ENCODE data around the gene LRRFIP1.
"Not testable (repeated sequence)": the region's sequence is repeated elsewhere in the genome, so short reads cannot be mapped to it uniquely, and the experiment has no call there.

Gene LRRFIP1

DNA sequence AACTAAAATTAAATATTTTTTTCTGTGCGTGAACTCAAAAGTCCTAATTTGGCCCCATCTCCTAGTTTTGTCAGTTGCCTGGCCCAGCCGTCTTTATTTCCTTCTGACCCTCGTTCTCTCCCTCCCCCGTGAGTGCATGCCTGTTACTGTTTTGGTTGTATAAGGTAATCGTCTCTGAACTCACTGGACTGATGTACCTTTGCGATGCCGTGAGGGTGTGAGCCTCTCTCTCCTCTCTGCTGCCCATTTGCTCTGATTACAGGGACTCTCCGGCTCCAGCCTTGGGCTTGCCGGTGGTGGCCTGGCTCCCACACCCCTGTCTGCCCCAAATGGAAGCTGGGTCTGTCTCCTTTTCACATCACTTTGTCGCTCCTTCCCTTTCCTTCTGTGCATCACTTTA lies 104.7 kb downstream of the LRRFIP1 start:
- DNase-seq = no peak

DNA sequence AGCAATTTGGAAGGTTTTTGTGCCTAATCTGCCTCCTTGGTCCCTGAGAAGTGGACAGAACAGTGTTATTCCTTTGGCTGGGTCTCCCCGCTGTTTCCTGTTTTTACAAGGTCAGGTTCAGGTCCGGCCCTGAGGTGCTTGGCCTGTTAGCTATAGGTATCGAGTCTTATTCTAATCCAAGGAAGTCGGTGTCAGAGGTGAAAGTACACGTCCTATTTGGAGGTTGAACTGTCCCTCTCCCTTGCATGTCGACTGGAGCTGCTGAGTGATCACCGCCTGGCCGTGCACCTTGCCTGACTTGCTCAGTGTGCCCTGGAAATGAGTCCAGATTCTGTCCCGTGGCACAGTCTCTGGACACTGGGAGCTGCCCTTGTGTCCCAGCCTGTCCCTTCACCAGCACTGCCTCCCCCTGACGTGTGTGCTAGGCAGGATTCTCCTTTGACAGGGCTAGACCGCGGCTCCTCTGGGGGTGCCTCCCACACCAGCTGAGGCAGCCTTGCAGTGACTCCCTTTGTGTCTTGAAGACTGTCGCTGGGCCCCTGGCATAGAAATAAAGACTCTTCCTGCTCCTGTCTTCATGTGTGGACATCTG lies 105.5 kb downstream of the LRRFIP1 start:
- no peak for DNase-seq

DNA sequence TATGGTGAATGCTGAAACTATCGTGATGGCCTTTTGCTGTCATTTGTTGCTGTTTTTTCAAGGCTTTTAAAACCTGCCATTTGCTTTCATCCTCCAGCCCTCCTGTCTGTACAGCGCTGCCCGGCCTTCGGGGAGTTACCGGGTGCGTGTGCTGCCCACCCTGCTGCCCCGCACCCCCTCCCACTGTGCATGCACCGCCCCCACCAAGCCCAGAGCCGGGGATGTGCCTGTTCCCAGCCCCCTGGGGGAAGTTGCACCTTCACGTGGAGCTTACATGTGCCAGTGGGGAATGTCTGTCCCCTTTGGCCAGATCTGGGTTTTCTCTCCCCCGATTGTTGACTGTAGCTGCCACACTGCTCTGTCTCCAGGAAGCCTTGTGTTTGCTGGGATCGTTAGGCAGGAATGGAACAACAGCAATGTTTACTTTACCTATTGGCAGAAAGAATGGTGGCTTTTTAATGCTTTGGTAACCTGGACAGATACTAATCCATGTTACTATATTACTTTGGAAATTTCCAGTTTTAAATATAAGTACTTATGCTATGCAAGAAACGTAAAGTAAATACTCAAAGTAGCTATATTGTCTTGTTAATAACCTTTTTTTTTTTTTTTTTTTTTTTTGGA lies 106.4 kb downstream of the LRRFIP1 start:
- DNase-seq = peak; percentile 45

DNA sequence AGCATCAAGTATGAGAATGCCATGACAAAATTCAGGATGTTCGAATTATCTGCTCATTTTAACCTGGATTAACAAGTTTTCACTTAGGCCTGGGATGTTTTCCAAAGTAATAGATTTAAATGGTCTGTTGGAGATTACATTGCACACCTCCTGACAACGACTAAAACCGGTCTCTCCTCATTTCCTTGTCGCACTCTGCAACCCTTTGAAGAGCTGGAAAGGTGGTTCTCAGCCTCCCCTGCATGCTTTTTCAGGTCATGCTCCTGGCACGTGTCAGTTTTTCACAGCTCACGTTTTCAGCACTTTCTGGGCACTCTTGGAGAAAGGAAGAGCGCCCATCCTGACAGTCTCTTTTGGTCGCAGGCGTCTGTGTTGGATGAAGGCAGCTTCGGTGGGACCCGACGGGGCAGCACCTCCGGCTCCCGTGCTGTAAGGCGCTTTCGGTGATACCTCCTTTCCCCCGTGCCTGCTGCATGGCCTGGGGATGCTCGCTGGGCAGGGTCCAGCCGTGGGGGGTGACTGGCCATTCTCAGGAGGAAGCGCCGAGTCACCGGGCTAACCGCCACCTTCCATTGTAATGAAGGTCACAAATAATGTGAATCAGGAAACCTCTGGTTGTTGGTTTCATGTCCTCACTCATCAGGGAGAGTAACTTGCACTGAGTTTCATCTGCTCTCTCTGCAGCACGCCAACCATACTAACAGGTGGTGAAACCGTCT lies 107.7 kb downstream of the LRRFIP1 start:
- no peak for DNase-seq

DNA sequence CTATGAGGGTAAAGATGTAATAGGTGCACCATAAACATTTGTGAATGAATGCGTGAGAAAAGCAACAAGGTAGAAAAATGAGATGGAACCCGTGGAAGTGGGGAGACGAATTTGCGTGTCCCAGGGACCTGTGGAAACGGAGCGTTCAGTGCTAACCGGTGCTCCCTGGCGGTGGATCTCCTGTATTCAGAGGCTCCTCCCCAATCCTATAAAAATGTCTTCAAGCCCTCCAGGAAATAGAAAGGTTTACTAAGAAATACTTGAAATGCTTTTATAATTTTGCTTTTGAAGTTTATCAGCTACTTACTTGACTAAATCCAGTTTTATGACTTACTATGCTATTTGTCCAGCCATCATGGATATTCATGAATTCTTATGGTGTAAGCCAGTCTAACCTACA lies 108.4 kb downstream of the LRRFIP1 start:
- DNase-seq = no peak

DNA sequence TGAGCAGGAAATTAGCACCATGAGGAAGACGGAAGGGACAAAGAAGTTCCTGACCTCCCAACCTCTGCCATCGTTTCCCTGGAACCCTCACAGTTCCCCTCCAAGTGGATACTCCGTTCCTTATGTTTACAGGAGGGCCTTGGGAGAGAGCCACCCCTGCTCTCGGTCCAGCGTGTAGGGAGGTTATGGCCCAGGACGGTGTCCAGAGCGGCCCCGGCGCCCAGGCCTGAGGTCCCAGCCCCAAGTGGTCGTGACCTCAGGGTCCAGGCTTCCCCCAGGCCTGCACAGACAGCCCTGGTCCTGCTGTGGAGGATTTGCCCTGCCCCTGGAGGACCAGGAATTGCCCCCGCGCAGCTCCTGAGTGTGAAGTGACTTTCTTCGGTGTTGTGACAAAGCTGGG lies 109.4 kb downstream of the LRRFIP1 start:
- DNase-seq = no peak

DNA sequence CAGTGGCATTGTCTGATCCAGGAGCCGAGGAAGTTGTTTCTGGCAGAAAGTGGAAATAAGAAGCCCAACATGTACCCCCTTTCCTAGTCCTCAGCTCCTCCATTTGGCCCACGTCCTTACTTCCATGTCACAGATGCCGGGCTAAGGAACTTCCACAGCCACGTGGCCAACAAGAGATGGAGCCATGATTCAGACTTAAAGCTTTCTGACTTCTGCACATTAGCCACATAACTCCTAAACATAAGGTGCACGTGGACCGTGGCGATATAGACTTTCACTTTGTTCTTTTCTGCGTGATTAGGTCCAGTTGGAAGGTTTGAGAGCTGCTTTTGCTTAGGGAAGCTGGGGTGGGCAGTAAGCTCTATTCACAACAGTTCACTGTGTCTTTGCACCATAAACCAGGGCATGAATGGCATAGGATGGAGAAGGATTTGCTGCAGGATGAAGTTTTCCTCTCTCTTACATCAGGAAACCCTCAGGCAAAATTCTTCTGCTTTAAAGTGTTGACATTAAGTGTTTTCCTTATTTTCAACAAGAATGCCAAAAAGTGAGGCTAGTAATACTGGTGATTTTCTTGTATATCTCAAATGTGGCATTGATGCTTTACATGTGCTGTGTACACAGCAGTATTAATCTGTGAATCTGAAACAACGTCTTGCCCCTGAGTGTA lies 109.9 kb downstream of the LRRFIP1 start:
- DNase-seq = no peak

DNA sequence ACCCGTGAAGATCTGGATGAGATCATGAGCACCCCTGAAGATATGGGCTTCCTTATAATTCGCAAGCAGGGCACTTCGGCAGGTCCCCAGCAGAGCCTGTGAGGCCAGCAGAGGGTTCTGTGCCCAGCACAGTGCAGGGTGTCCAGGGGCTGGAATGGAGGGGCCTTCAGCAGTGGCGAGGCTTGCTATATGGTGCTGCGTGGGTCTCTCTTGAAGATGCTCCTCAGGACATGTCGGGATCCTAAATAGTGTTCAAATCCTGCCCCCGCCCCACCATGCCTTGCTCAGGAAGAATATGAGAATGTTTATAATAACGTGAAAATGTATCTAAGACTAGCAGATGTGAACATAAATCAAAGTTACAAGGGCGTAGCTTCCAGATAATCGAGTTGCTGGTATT lies 110.9 kb downstream of the LRRFIP1 start:
- no peak for DNase-seq

DNA sequence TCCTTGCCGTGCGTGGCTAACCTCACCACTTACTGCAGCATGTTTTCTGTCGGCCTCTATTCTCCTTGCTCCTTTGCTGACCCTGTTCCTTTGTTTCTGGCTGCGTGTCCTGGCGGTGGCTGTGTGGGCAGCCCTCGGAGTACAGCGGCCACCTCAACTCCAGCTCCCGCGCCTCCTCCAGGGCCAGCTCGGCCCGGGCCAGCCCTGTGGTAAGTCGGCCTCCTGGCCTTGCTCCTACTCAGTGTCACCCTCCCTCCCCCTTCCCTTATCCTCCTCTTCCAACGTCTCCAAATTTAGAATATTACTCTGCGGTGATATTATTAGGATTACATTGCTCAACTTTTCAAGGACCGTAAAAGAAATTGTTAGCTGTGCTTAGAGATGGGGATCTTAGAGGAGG lies 111.7 kb downstream of the LRRFIP1 start:
- DNase-seq = no peak

DNA sequence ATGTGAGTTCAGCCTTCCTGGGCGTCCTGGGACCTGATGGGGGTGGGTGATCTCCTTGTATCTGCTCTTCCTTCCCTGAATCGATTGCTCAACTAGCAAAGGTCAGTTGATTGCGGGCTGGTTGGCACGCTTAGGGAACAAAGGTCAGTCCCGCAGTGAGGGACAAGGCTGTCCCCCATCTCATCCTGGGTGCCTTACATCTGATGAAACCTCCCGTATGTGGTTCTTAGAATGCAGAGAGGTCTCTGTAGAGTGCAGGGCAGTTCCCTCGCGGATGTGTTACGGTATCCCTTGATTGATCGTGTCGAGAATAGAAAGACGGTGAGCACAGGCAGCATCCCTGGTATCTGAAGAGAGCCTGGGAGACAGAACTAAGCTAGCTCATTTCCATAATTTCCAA lies 114.8 kb downstream of the LRRFIP1 start:
- DNase-seq = no peak

DNA sequence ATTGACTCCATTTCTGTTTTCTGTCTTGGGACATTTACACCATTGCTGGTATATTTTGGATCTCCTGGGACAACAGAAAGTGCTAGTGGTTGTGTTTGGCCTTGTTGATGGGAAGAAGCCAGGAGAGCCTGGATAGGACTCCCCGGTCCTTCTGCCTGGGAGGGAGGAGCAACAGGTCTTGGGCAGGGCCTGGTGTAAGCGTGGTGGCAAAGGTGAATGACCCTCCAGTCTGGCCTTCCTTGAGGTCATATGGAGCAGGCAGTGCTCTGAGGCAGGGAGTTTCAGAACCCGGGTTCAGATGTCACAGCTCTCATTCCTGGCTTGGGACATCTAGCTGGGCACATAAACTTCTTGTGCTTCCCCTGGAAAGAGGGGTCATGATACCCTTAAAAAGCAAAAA lies 115.2 kb downstream of the LRRFIP1 start:
- no peak for DNase-seq

DNA sequence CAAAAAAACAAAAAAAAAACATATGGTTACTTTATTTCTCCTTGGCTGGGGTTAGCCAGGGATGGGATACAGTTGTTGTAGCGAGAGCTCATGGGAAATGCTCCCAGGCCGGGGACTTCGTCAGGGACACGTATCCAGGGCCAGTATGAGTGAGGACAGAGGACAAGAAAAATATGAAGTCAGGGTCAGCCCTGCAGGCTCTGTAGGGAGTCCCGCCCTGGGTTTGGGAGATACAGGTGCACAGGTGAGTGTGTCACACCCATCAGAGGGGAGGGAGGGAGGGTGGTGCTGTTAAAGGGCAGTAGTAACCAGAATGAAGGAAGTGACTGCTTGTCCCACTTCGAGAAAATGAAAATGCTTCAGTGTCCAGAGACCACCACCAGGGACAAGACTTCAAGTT lies 115.6 kb downstream of the LRRFIP1 start:
- DNase-seq = no peak

DNA sequence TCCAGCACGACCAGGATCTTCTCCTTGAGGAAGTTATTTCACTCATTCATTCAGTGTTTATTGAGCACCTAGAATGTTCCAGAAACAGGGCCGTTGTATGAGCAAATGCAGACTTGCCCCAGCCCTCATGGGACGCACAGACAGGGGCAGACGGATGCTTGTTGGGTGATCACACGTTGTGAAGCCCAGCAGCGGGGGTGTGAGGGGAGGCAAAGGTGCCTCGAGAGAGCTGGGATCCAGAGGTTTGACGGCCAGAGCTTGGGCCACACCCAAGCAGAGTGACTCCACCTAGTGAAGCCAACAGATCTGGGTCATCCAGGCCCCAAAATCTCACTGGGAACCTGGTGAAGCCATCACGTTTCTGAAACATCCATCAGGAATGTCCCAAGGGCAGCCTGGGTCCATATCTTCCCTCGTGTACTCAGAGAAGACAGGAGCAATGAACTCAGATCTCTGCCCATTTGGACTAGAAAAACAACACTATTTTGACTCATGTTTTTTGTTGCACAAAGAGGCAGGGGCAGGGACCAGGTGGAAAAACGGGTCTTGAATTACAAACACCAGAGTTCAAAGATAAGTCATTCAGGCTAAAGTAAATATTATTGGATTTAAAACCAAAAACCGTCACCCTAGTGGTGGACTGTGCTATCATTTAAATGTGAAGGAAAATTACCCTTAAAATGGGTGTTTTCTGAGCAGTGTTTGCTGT lies 116.3 kb downstream of the LRRFIP1 start:
- no peak for DNase-seq

DNA sequence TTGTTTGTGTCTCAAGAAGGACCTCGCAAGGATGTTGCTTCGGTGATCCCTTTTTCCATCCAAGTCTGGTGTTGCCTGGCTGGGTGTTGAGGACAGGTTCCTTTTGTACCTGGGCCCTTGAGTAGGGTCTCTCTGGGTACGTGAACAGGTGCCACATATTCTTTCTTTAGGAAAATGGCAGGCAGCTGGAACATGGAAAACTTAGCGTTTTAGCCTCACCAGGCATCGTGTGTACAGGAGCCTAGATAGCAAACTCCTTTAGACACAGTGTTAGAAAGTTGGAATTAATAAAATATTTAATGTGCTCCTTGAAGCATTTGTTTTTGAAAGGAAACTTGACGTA lies 116.9 kb downstream of the LRRFIP1 start:
- DNase-seq = no peak

DNA sequence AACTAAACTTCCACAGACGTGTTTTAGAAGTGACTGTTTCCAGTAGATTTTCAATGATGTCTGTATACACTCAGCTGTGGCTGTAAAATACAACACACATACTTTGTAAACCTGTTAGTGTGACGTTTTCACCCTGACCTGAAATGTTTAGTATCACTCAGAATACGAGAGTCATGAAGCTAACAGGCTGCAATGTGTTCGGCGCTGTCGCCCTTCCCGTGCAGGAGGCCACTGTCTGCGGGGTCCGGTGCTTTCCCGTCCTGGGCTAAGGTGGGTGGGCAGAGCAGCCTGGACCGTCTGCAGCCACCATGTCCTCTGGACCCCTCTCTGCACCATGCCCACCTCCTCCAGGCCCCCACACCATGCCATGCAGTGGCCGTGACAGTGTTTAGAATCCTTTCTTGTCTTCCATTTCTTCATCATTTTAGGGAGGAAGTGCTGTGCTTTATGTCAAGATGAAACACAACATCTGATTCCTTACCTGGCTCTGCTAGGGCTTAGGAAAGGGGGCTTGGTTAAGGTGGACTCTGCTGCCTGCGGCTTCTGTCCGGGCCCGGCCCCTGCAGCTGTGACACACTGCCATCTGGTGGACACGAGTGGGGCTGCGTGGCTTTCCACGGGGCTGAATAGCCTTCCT lies 117.3 kb downstream of the LRRFIP1 start:
- DNase-seq = peak; percentile 64

DNA sequence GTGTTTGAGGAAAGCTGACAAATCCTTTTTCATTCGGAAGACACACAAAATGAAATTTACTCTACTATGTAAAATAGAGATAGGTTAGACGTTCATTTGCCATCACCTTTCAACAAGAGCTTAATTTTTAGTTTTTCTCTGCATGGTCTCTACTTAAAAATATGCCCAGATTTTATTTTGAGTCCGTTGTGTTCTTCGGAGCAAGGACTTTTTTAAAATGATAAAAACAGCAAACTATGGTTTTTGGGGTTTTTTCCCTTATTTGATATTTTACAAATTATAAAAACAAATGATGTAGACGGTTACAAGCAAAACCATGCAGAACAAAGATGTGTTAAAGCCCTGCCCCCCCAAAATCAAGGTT lies 117.8 kb downstream of the LRRFIP1 start:
- no peak for DNase-seq

DNA sequence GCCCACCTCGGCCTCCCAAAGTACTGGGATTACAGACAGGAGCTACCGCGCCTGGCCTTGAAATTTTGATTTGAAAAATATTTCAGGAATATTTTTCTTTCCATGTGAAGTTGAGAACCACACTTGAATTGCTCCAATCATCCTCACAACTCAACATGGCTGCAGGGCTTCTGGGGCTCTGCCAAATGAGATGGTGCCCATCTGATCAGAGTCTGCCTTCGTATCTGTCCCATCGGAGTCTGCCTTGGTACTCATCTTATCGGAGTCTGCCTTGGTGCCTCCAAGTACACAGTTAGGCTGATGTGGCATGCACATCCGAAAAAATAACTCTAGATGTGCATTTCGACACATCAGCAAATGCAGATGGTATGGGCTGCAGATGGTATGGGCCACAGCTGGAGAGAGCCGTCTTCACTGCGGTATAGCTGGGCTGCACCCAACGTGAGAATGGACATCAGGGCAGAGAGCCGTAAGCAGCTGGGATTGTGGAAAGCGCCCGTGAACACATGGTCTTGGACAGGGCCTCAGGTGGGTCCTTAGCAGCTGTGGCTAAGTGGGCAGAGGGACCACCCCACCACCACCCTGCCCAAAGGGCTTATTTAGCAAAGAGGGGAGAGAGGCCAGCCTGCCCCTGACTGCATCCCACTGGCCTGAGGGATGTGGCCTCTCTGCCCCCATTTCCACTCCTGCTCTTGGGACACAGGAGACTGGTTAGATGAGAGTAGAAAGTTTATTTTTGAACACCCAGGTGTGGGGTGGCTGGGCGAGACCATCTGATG lies 119.1 kb downstream of the LRRFIP1 start:
- DNase-seq = no peak

DNA sequence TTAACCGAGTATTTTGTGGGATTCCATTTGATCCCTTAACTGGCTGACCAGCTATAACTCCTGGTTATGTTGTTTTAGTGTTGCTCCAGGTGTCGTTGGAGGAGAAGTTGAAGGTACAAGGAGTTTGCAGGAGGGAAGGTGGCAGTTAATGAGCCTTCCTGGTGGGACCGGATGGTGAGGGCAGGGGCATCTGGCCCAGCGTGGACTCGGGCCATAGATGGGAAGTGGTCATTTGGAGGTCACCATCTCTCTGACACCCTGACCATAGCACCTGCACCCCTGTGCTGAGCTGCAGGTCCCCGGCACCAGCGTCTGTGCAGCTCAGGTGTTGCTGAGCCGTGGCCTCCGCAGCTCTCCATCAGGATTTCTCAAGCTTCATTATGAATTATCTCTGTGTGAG lies 119.8 kb downstream of the LRRFIP1 start:
- no peak for DNase-seq

DNA sequence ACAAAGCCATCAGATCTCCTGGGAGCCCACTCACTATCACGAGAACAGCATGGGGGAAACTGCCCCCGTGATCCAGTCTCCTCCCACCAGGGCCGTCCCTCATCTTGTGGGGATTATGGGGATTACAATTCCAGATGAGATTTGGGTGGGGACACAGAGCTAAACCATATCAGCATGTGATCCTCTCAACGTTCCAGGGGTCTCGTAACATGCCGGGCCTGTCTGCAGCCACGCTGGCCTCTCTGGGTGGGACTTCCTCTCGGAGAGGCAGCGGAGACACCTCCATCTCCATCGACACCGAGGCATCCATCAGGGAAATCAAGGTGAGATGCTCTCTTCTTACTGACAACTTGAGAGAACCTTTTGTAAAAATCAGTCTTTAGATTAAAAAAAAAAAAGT lies 121.6 kb downstream of the LRRFIP1 start:
- no peak for DNase-seq

DNA sequence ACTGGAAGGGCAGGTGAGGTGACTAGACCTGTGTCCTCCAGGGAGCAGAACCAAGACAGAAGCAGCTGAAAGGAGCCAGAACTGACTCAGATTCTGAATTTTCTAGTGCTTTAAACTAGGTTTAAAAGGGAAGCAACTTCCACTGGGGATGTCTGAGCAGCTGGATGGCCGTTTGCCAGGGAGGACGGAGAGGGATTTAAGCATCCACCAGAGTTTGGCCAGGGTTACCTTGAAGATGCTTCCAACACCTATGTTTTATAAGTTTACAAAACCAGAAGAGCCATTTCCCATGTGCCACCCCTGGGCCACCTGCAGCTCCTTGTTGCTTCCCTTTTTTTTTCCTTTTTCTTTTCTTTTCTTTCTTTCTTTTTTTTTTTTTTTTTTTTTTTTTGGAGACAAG lies 122.6 kb downstream of the LRRFIP1 start:
- no peak for DNase-seq

DNA sequence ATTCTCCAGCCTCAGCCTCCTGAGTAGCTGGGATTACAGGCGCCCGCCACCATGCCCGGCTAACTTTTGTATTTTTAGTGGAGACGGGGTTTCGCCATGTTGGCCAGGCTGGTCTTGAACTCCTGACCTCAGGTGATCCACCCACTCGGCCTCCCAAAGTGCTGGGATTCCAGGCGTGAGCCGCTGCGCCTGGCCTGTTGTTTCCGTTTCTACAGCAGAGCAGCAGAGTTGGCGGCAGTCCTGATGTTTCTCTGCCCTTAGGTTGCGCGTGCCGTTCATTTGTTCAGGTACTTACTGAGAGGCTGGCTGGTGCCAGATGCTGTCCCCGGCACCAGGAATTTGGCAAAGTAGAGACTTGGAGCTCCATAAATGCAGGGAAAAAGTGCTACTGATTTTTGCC lies 123.1 kb downstream of the LRRFIP1 start:
- DNase-seq = not testable (repeated sequence)

DNA sequence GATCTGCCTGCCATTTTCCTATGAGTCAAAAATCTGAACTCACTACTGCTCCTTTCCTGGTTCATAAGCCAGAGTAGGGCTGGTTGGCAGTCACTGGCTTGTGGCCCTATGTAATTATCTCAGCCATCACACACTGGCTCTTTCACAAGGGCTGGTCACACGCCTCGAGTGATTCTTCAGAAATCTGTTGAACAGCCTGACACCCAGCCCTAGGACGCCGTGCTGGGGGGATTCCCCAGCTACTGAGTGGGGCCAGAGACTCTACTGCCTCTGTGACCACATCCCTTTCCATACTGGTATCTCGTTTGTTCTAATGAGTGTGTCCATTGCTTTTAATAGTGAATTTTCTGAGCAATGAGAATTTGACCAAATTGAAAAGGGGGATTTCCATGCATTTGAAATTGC lies 125.4 kb downstream of the LRRFIP1 start:
- DNase-seq = no peak
